Smooth muscle cell (in vitro differentiated cells): ENCODE measurements around the gene SARDH. TPM values are rescaled to one million over a fixed set of nuclear protein-coding genes. Genes with fewer than 3 reads are reported as not detected.

Experiments
- DNase-seq: peaks from one replicate; lab custom pipeline; 2025; ENCODE audit not compliant: unreplicated experiment; lab: John Stamatoyannopoulos, UW
- H2AFZ ChIP-seq: fragments of 200-600 bp; sonication (generic); 2 replicates; pipeline ENCODE4 v1.6.0; 2016; ENCODE audit warnings: antibody characterized with exemption, low read depth, mild to moderate bottlenecking
- H3F3A ChIP-seq: fragments of 200-600 bp; sonication (generic); 2 replicates; pipeline ENCODE4 v1.6.0; 2017; ENCODE audit warnings: antibody characterized with exemption, low read depth
- H3K27ac ChIP-seq: fragments of 200-600 bp; sonication (generic); 2 replicates; pipeline ENCODE4 v1.5.1; 2016; ENCODE audit warnings: low read depth, mild to moderate bottlenecking
- H3K27me3 ChIP-seq: fragments of 200-600 bp; sonication (generic); 2 replicates; pipeline ENCODE4 v1.6.1; 2016; ENCODE audit warnings: low read depth, mild to moderate bottlenecking
- H3K36me3 ChIP-seq: fragments of 200-600 bp; sonication (generic); 2 replicates; pipeline ENCODE4 v1.5.1; 2016; ENCODE audit warnings: low read depth
- H3K4me1 ChIP-seq: fragments of 200-600 bp; sonication (generic); 2 replicates; pipeline ENCODE4 v1.5.1; 2016; ENCODE audit warnings: low read depth
- H3K4me2 ChIP-seq: fragments of 200-600 bp; sonication (generic); 2 replicates; pipeline ENCODE4 v1.6.0; 2016; ENCODE audit warnings: mild to moderate bottlenecking
- H3K4me3 ChIP-seq: fragments of 200-600 bp; sonication (generic); 2 replicates; pipeline ENCODE4 v1.5.1; 2016; ENCODE audit warnings: mild to moderate bottlenecking
- H3K79me2 ChIP-seq: fragments of 200-600 bp; sonication (generic); 2 replicates; pipeline ENCODE4 v1.6.0; 2016; ENCODE audit warnings: low read depth, mild to moderate bottlenecking
- H3K9ac ChIP-seq: fragments of 200-600 bp; sonication (generic); 2 replicates; pipeline ENCODE4 v1.6.0; 2016; ENCODE audit warnings: low read depth
- H3K9me3 ChIP-seq: fragments of 200-600 bp; sonication (generic); replicated peaks from 2 replicates; pipeline ENCODE4 v1.5.1; 2016; ENCODE audit warnings: low read depth
- H4K20me1 ChIP-seq: fragments of 200-600 bp; sonication (generic); 2 replicates; pipeline ENCODE4 v1.6.0; 2016; ENCODE audit warnings: low read depth
- WGBS: methylation state at CpG from one replicate; pipeline ENCODE4 v1.1.7; 2016; ENCODE audit warnings: low lambda C conversion rate; 5-methylcytosine and 5-hydroxymethylcytosine counted together
- polyA plus RNA-seq: library from polyadenylated mRNA; unstranded; fragments of >200 nt; fragmentation: Nextera tagmentation; extraction: Ambion mirVana; gene quantifications from 2 replicates; pipeline ENCODE4 v1.2.1, GENCODE V29; 2016
- total RNA-seq: library from RNA; depleted of rRNA; stranded (reverse); fragments of >200 nt; gene quantifications from 2 replicates; pipeline ENCODE4 v1.2.3, GENCODE V29; 2014
- TF ChIP-seq, protein P1 (sequence below): fragments of 200-600 bp; sonication (generic); IDR thresholded peaks from 2 replicates; pipeline ENCODE4 v1.5.1; 2017; ENCODE audit warnings: borderline replicate concordance, mild to moderate bottlenecking, antibody characterized with exemption; ENCODE audit not compliant: insufficient read depth, poor library complexity, severe bottlenecking

The SARDH gene
- total and polyA plus RNA-seq, 2 experiments from 2014 or later = 3.3 to 10.1 TPM

DNA sequence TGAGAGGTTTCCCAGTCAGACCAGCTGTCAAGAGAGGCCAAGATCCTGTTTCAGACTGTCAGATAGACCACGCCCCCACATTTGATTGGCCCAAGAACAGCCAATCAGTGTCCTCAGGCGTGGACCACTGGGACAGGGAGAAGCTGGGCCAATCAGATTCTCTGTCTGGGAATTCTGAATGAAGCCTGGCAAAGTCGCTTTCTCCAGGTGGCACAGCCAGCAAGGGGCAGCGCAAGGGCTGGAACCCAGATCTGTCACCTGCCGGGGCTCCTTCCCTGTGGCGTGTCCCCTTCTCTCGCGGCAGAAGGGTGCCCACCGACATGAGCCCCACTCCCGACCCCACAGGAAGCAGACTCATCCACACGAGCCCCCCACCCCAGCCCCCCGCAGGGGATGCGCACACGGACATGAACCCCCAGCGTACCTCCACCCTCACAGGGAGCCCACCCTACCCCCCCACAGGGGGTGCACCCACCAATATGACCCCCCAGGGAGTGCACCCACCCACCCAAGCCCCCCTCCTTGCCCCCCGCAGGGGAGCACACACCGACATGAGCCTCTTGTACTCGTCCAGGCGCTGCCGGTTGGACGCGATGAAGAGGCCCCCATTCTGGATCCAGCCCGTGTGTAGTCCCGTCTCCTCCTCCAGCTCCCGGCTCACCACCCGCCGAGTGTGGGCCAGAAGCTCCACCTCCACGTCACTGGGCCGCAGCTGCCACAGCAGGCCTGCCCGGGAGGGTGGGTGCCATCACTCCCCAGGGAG, 6.1 kb downstream of the SARDH start:
- Histone ChIP-seq H3K4me2 (no peak overlapping the region), H3K27me3 (no peaks in the 10 kb centered on the region), H3K27ac (no peak overlapping the region), H3K4me1 (peaks cover 5% of the 10 kb centered on the region), H4K20me1 (no peaks in the 10 kb centered on the region), H3F3A (no peaks in the 10 kb centered on the region), H3K9ac (no peak overlapping the region), H3K9me3 (no peaks in the 10 kb centered on the region), H3K4me3 (no peak overlapping the region), H3K36me3 (no peaks in the 10 kb centered on the region), H3K79me2 (no peaks in the 10 kb centered on the region), H2AFZ (no peak overlapping the region)
- 82% methylated on average over 13 of the region's 30 CpGs for WGBS
- no peak for DNase-seq
- TF ChIP-seq, protein P1, sequence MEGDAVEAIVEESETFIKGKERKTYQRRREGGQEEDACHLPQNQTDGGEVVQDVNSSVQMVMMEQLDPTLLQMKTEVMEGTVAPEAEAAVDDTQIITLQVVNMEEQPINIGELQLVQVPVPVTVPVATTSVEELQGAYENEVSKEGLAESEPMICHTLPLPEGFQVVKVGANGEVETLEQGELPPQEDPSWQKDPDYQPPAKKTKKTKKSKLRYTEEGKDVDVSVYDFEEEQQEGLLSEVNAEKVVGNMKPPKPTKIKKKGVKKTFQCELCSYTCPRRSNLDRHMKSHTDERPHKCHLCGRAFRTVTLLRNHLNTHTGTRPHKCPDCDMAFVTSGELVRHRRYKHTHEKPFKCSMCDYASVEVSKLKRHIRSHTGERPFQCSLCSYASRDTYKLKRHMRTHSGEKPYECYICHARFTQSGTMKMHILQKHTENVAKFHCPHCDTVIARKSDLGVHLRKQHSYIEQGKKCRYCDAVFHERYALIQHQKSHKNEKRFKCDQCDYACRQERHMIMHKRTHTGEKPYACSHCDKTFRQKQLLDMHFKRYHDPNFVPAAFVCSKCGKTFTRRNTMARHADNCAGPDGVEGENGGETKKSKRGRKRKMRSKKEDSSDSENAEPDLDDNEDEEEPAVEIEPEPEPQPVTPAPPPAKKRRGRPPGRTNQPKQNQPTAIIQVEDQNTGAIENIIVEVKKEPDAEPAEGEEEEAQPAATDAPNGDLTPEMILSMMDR = no peak

DNA sequence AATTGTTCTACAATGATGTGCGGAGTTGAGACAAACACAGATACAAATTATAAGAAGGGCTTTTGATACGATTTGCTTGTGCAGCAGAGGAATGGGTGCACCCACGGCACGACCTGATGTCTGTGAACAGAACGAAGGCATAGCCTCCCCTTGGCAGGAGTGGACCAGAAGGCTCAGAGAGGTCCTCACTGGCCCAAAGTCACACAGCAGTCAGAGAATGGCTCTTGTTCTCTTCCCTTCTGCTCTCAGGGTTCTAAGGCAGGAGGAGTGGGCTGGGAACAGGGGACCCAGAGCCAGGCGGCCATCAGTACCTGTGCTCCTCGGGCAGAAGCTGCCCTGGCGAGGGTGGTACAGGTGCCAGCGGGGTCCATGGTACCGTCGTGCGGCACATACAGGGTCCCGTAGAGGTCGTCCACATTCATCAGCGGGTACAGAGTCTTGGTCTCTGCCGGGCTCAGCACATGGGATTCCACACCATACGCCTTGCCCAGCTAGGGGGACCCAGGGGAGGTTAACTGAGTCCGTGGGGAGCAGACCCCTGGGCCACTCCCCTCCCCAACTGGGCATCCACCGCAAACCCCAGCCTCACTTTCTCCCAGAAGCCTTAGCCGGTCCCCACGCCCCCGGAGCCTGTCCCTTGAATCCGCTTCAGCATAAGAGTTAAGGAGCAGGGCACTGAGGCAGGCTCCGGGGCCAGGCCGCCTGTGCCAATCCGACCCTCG, 7.0 kb downstream of the SARDH start:
- WGBS = 93% methylated on average over 27 of the region's 27 CpGs
- H3F3A ChIP-seq = no peaks in the 10 kb centered on the region

DNA sequence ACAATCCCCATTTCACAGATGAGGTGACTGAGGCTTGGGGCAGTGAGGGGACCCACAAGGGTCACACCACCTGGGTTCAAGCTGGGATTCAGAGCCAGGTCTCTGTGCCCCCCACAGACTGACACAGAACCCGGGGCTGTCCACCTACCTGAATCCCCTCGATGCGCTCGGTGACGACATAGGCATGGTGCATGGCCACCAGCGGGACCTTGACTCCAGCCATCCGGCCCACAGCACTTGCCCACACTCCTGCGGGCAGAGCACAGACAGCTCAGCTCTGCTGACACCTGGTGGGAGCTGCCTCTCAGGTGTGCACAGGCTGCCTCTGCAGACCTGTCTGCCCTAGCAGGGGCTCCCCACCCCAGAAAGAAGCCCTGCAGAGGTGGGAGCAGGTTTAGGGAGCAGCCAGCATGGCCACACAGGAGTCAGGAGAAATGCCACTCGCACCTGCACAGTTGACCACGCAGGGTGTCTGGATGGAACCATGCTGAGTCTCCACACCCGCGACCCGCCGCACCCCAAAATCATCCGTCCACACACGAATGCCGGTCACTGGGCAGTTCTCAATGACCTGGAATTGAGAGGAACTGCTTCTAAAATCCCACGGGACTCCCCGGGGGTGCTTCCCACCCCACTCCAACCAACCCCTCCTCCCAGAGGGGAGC, 8.4 kb downstream of the SARDH start:
- H4K20me1 ChIP-seq = no peaks in the 10 kb centered on the region
- WGBS = 91% methylated on average over 19 of the region's 19 CpGs
- no peak for DNase-seq
- H2AFZ ChIP-seq = no peak overlapping the region
- no peaks in the 10 kb centered on the region for H3K4me1 ChIP-seq
- H3K27ac ChIP-seq = no peak overlapping the region
- H3K79me2 ChIP-seq = no peaks in the 10 kb centered on the region
- no peaks in the 10 kb centered on the region for H3F3A ChIP-seq
- H3K9ac ChIP-seq = no peak overlapping the region
- no peak overlapping the region for H3K4me3 ChIP-seq
- no peaks in the 10 kb centered on the region for H3K36me3 ChIP-seq
- no peaks in the 10 kb centered on the region for H3K9me3 ChIP-seq
- H3K27me3 ChIP-seq = no peaks in the 10 kb centered on the region
- TF ChIP-seq, protein P1 = no peak
- no peak overlapping the region for H3K4me2 ChIP-seq

More for the DNA sequence above, 7.0 kb downstream of the SARDH start:
- TF ChIP-seq, protein P1 = no peak
- no peak overlapping the region for H3K4me2 ChIP-seq
- DNase-seq = no peak
- H3K4me3 ChIP-seq = no peak overlapping the region
- H3K4me1 ChIP-seq = peaks cover 5% of the 10 kb centered on the region
- H3K9ac ChIP-seq = no peak overlapping the region
- H4K20me1 ChIP-seq = no peaks in the 10 kb centered on the region
- no peak overlapping the region for H2AFZ ChIP-seq
- H3K27ac ChIP-seq = no peak overlapping the region
- H3K27me3 ChIP-seq = no peaks in the 10 kb centered on the region
- no peaks in the 10 kb centered on the region for H3K36me3 ChIP-seq
- no peaks in the 10 kb centered on the region for H3K9me3 ChIP-seq
- no peaks in the 10 kb centered on the region for H3K79me2 ChIP-seq
